ENCODE data around the gene SPTLC1. TPM values are rescaled to one million over a fixed set of nuclear protein-coding genes. Genes with fewer than 3 reads are reported as not detected.

The SPTLC1 gene
- total and polyA plus RNA-seq, 2 of the 13 experiments (the other 11 are each of a cell fraction or from before 2014, with no cell fraction given) = 56.2 to 72.5 TPM

GRCh38 chr9:92136184-92136858, 21.1 kb upstream of the SPTLC1 start:
- FAIRE-seq = no peak

GRCh38 chr9:92135576-92135975, 20.4 kb upstream of the SPTLC1 start:
- ChIA-PET CTCF (ENCODE audit: low intra/inter-chr PET ratio, low total read pairs) (no interaction called here), POLR2A (no interaction called here)
- FAIRE-seq (no peak), DNase-seq (ENCODE audit: low spot score) (no peak), ATAC-seq (no peak)
- intact Hi-C loops (cut with micrococcal nuclease; ENCODE audit: unreplicated experiment) (loop anchor here (5.0 kb wide), 1 partner anchor 302 kb away; no protein-coding TSS in a partner anchor), in situ Hi-C loops (cut with HindIII; ENCODE audit: extremely low pct_ligation_motif_present, low pct_unique_long_range_greater_than_20kb) (loop anchor here (10.0 to 25.0 kb wide), 2 partner anchors 302 to 499 kb away; no protein-coding TSS in a partner anchor)
- BruUV-seq (replicated peaks) = no TSS peak
- H3K36me3 ChIP-seq (replicated peaks in 1 of 2; ENCODE audit: control insufficient read depth in 1 of 2, insufficient read depth in 2 of 2, low read length in 2 of 2) = no peaks in the 10 kb centered on the region
- peaks cover 37% of the 10 kb centered on the region for H3K4me1 ChIP-seq (ENCODE audit: insufficient read depth, low read length)
- H3K27me3 ChIP-seq (ENCODE audit: control insufficient read depth in 1 of 2, insufficient read depth in 2 of 2, low read length in 2 of 2) = peaks cover 1 to 4% of the 10 kb centered on the region in 2 experiments; a peak in 3 of 5 replicates
- no peaks in the 10 kb centered on the region for H4K20me1 ChIP-seq (ENCODE audit: insufficient read depth, low read length)
- no peaks in the 10 kb centered on the region for H3K9me3 ChIP-seq (ENCODE audit: low read length)
- H3K27ac ChIP-seq (ENCODE audit: extremely low read length, insufficient read depth, low read length) = no peak overlapping the region
- H3K4me2 ChIP-seq (ENCODE audit: low read depth, low read length) = no peak overlapping the region
- H3K4me3 ChIP-seq (replicated peaks in 1 of 3; ENCODE audit: insufficient read depth in 1 of 3, low read depth in 2 of 3, low read length in 3 of 3) = no peak overlapping the region
- TF ChIP-seq MXD3 (CRISPR knock-in tag; IDR thresholded peaks at IDR 0.05) (no peak), ZMAT3 (CRISPR knock-in tag; conservative IDR thresholded peaks at IDR 0.05) (no peak), ZNF460 (CRISPR knock-in tag; IDR thresholded peaks at IDR 0.05; ENCODE audit: borderline replicate concordance) (no peak), HNRNPLL (IDR thresholded peaks at IDR 0.05; ENCODE audit: low read depth, low read length, poor library complexity, severe bottlenecking) (no peak), ZNF331 (CRISPR knock-in tag; IDR thresholded peaks at IDR 0.05) (no peak), PITX1 (CRISPR knock-in tag; IDR thresholded peaks at IDR 0.05) (no peak), NFATC3 (CRISPR knock-in tag; IDR thresholded peaks at IDR 0.05) (no peak), RFX5 (IDR thresholded peaks at IDR 0.05; ENCODE audit: low read depth, low read length) (no peak)
- no peak overlapping the region for H3K9ac ChIP-seq (ENCODE audit: insufficient read depth, low read depth, low read length)
- H3K79me2 ChIP-seq (ENCODE audit: insufficient read depth, low read length) = no peaks in the 10 kb centered on the region
- WGBS (ENCODE audit: low lambda C conversion rate) = 10% methylated on average over 2 of the region's 7 CpGs
- H2AFZ ChIP-seq (ENCODE audit: low read length) = no peak overlapping the region

More at GRCh38 chr9:92136184-92136858, 21.1 kb upstream of the SPTLC1 start:
- Histone ChIP-seq H3K36me3 (replicated peaks in 1 of 2; ENCODE audit: control insufficient read depth in 1 of 2, insufficient read depth in 2 of 2, low read length in 2 of 2) (no peaks in the 10 kb centered on the region), H3K4me3 (replicated peaks in 1 of 3; ENCODE audit: insufficient read depth in 1 of 3, low read depth in 2 of 3, low read length in 3 of 3) (no peak overlapping the region), H3K9me3 (ENCODE audit: low read length) (no peaks in the 10 kb centered on the region), H3K79me2 (ENCODE audit: insufficient read depth, low read length) (no peaks in the 10 kb centered on the region), H3K4me1 (ENCODE audit: insufficient read depth, low read length) (peaks cover 44% of the 10 kb centered on the region), H3K9ac (ENCODE audit: insufficient read depth, low read depth, low read length) (no peak overlapping the region), H4K20me1 (ENCODE audit: insufficient read depth, low read length) (no peaks in the 10 kb centered on the region), H2AFZ (ENCODE audit: low read length) (no peak overlapping the region), H3K27ac (ENCODE audit: extremely low read length, insufficient read depth, low read length) (no peak overlapping the region), H3K27me3 (ENCODE audit: control insufficient read depth in 1 of 2, insufficient read depth in 2 of 2, low read length in 2 of 2) (peaks cover 1 to 10% of the 10 kb centered on the region in 2 experiments; a peak in 4 of 5 replicates), H3K4me2 (ENCODE audit: low read depth, low read length) (no peak overlapping the region)
- 53% methylated on average over 5 of the region's 19 CpGs for WGBS (ENCODE audit: low lambda C conversion rate)
- POLR2A ChIA-PET = no interaction called here
- DNase-seq (ENCODE audit: low spot score) (no peak), ATAC-seq (no peak)
- CTCF ChIA-PET (ENCODE audit: low intra/inter-chr PET ratio, low total read pairs) = no interaction called here
- in situ Hi-C loops (cut with HindIII; ENCODE audit: extremely low pct_ligation_motif_present, low pct_unique_long_range_greater_than_20kb) = loop anchor here (10.0 to 25.0 kb wide), 2 partner anchors 301 to 498 kb away; no protein-coding TSS in a partner anchor
- intact Hi-C loops (cut with micrococcal nuclease; ENCODE audit: unreplicated experiment) = loop anchor here (5.0 kb wide), 1 partner anchor 301 kb away; no protein-coding TSS in a partner anchor
- no peak for TF ChIP-seq HES4 (CRISPR knock-in tag; IDR thresholded peaks at IDR 0.05; ENCODE audit: borderline replicate concordance)
- BruUV-seq (replicated peaks) = no TSS peak
